OCI-LY3 (cell line): Measurements from ENCODE around the gene MAGEB6.

Experiments
- H2AFZ ChIP-seq: fragments of 200-600, 300-600 bp; shearing (Covaris generic); 2 replicates; pipeline ENCODE4 v1.6.0; 2014; ENCODE audit warnings: antibody characterized with exemption, low read depth, low read length
- H3K27ac ChIP-seq: fragments of 200-600, 300-600 bp; sonication (generic); 2 replicates; pipeline ENCODE4 v1.5.1; 2014; ENCODE audit warnings: mild to moderate bottlenecking, low read length, moderate library complexity, mixed read lengths
- H3K27me3 ChIP-seq: fragments of 200-600, 300-600 bp; sonication (generic); 2 replicates; pipeline ENCODE4 v1.6.1; 2014; ENCODE audit warnings: low read depth, low read length, mixed read lengths
- H3K36me3 ChIP-seq: fragments of 200-600, 300-600 bp; sonication (generic); replicated peaks from 2 replicates; pipeline ENCODE3; 2014; ENCODE audit warnings: low read depth, low read length, mixed read lengths
- H3K4me1 ChIP-seq: fragments of 300-600, 200-600 bp; sonication (generic); 2 replicates; pipeline ENCODE4 v1.6.1; 2014; ENCODE audit warnings: low read length, mixed read lengths
- H3K4me2 ChIP-seq: fragments of 200-600, 300-600 bp; sonication (generic); 2 replicates; pipeline ENCODE4 v1.6.1; 2014; ENCODE audit warnings: low read length, mixed read lengths
- H3K4me3 ChIP-seq: fragments of 300-600, 200-600 bp; sonication (generic); 2 replicates; pipeline ENCODE4 v1.5.1; 2014; ENCODE audit warnings: antibody characterized with exemption, mild to moderate bottlenecking, low read length, moderate library complexity
- H3K79me2 ChIP-seq: fragments of 300-600, 200-600 bp; shearing (Covaris generic); 2 replicates; pipeline ENCODE4 v1.6.1; 2014; ENCODE audit warnings: mild to moderate bottlenecking, low read length, mixed read lengths
- H3K9ac ChIP-seq: fragments of 300-600, 200-600 bp; shearing (Covaris generic); 2 replicates; pipeline ENCODE4 v1.6.0; 2014; ENCODE audit warnings: mild to moderate bottlenecking, low read length, moderate library complexity
- H3K9me3 ChIP-seq: fragments of 200-600, 300-600 bp; shearing (Covaris generic); 2 replicates; pipeline ENCODE4 v1.6.1; 2014; ENCODE audit warnings: low read length, mixed read lengths; ENCODE audit not compliant: insufficient read depth
- H4K20me1 ChIP-seq: fragments of 200-600, 300-600 bp; sonication (generic); 2 replicates; pipeline ENCODE4 v1.6.1; 2016; ENCODE audit warnings: low read length, mixed read lengths; ENCODE audit not compliant: insufficient read depth
- CTCF ChIP-seq: fragments of 200-600, 300-600 bp; sonication (generic); IDR thresholded peaks from 2 replicates; pipeline ENCODE4 v1.5.1; 2014; ENCODE audit warnings: antibody characterized with exemption, low read length, low read depth
- EZH2phosphoT487 ChIP-seq: fragments of 200-600 bp; shearing (Covaris generic); IDR thresholded peaks from 2 replicates; pipeline ENCODE4 v1.6.1; 2018; ENCODE audit warnings: antibody characterized with exemption, mixed run types, low read depth

The MAGEB6 gene

GRCh38 chrX:26208012-26208411 is 15.8 kb downstream of the MAGEB6 start:
- Histone ChIP-seq H3K4me1 (no peaks in the 10 kb centered on the region), H4K20me1 (no peaks in the 10 kb centered on the region), H3K9me3 (no peaks in the 10 kb centered on the region), H2AFZ (no peak overlapping the region), H3K9ac (no peak overlapping the region), H3K27ac (no peak overlapping the region), H3K36me3 (no peaks in the 10 kb centered on the region), H3K4me2 (no peak overlapping the region), H3K79me2 (no peaks in the 10 kb centered on the region), H3K27me3 (no peaks in the 10 kb centered on the region), H3K4me3 (no peak overlapping the region)
- TF ChIP-seq CTCF (no peak), EZH2phosphoT487 (no peak)

- TF ChIP-seq EZH2phosphoT487 (no peak), CTCF (no peak)
- H3K27me3 ChIP-seq, result no peaks in the 10 kb centered on the region
- H2AFZ ChIP-seq, result no peak within 1 kb of the TSS
- no peaks in the 10 kb centered on the region for H3K79me2 ChIP-seq
- no peak within 1 kb of the TSS for H3K4me2 ChIP-seq
- H3K4me1 ChIP-seq, result no peaks in the 10 kb centered on the region
- H3K36me3 ChIP-seq, result no peaks in the 10 kb centered on the region
- H3K27ac ChIP-seq, result no peak within 1 kb of the TSS
- H3K9ac ChIP-seq, result no peak within 1 kb of the TSS
- no peaks in the 10 kb centered on the region for H3K9me3 ChIP-seq
- H4K20me1 ChIP-seq, result no peaks in the 10 kb centered on the region
- H3K4me3 ChIP-seq, result no peak within 1 kb of the TSS
Observed at GRCh38 chrX:26215869-26216268, 23.6 kb downstream of the MAGEB6 start, which contains the start of gene MAGEB5. TSS of gene MAGEB5 (plus strand) at chrX:26216169. CDS start at chrX:26217302, 1,133 bp downstream.

GRCh38 chrX:26219351-26219750 is 27.1 kb downstream of the MAGEB6 start:
- no peak overlapping the region for H3K4me3 ChIP-seq
- H3K36me3 ChIP-seq, result no peaks in the 10 kb centered on the region
- no peaks in the 10 kb centered on the region for H3K4me1 ChIP-seq
- no peak overlapping the region for H2AFZ ChIP-seq
- H3K9ac ChIP-seq, result no peak overlapping the region
- H4K20me1 ChIP-seq, result no peaks in the 10 kb centered on the region
- no peak overlapping the region for H3K4me2 ChIP-seq
- no peaks in the 10 kb centered on the region for H3K9me3 ChIP-seq
- H3K27ac ChIP-seq, result no peak overlapping the region
- no peaks in the 10 kb centered on the region for H3K27me3 ChIP-seq
- H3K79me2 ChIP-seq, result no peaks in the 10 kb centered on the region
- TF ChIP-seq EZH2phosphoT487 (no peak), CTCF (no peak)

- Histone ChIP-seq H3K36me3 (no peaks in the 10 kb centered on the region), H3K4me1 (no peaks in the 10 kb centered on the region), H3K9me3 (no peaks in the 10 kb centered on the region), H4K20me1 (no peaks in the 10 kb centered on the region), H3K9ac (no peak overlapping the region), H3K4me2 (no peak overlapping the region), H2AFZ (no peak overlapping the region), H3K79me2 (no peaks in the 10 kb centered on the region), H3K27ac (no peak overlapping the region), H3K27me3 (no peaks in the 10 kb centered on the region), H3K4me3 (no peak overlapping the region)
- no peak for TF ChIP-seq CTCF
- TF ChIP-seq EZH2phosphoT487, result no peak
Observed at GRCh38 chrX:26234177-26234576, 41.9 kb downstream of the MAGEB6 start.
